Adipose tissue (tissue), 3 donors: ENCODE measurements around the gene NARS2. TPM values are rescaled to one million over a fixed set of nuclear protein-coding genes. Genes with fewer than 3 reads are reported as not detected.

Experiments used
- H3K27ac ChIP-seq: one replicate; pipeline ENCODE4 v1.5.1; 2013; ENCODE audit warnings: low read depth, low read length
- WGBS, 3 donors: extraction: QIAGEN DNeasy Blood & Tissue Kit; methylation state at CpG; one replicate each; pipeline ENCODE4 v1.1.7; 2013; 5-methylcytosine and 5-hydroxymethylcytosine counted together
- polyA plus RNA-seq, 3 donors: library from polyadenylated mRNA; stranded (reverse); fragments of 200-250 nt; gene quantifications; one replicate each; pipeline ENCODE4 v1.2.3, GENCODE V29; 2013
- donor health status: healthy with polysubstance abuse.
- donor health status: Bipolar disorder and iron deficiency.
- donor health status: healthy.

NARS2 gene
- polyA plus RNA-seq, 3 donors: 7.2 to 10.2 (median 8.2) TPM

- 45 to 85% (median 57%) methylated on average over 11 of the region's 11 CpGs for WGBS, 3 donors
- no peak overlapping the region for H3K27ac ChIP-seq
Measured at GRCh38 chr11:78427615-78428265, 146.9 kb downstream of the NARS2 start.

GRCh38 chr11:78426845-78427244 lies 147.8 kb downstream of the NARS2 start:
- WGBS, 3 donors: 91 to 100% (median 94%) methylated on average over 1 of the region's 1 CpG
- no peak overlapping the region for H3K27ac ChIP-seq

GRCh38 chr11:78425399-78426070 lies 149.1 kb downstream of the NARS2 start:
- no peak overlapping the region for H3K27ac ChIP-seq
- 42 to 69% (median 44%) methylated on average over 4 of the region's 4 CpGs for WGBS, 3 donors

- 52 to 75% (median 52%) methylated on average over 7 of the region's 7 CpGs for WGBS, 3 donors
- no peak overlapping the region for H3K27ac ChIP-seq
Measured at GRCh38 chr11:78424334-78425270, 150.1 kb downstream of the NARS2 start.

- H3K27ac ChIP-seq: no peak overlapping the region
- 57 to 81% (median 65%) methylated on average over 2 of the region's 2 CpGs for WGBS, 3 donors
Measured at GRCh38 chr11:78423241-78423640, 151.4 kb downstream of the NARS2 start.

- H3K27ac ChIP-seq: no peak overlapping the region
- WGBS, 3 donors: 13 to 32% (median 20%) methylated on average over 9 of the region's 9 CpGs
Measured at GRCh38 chr11:78420796-78421209, 153.9 kb downstream of the NARS2 start.

- H3K27ac ChIP-seq: no peak overlapping the region
- WGBS, 3 donors: 5 to 7% (median 5%) methylated on average over 9 of the region's 9 CpGs
Measured at GRCh38 chr11:78420255-78420764, 154.4 kb downstream of the NARS2 start.

- 19 to 22% (median 19%) methylated on average over 5 of the region's 5 CpGs for WGBS, 3 donors
- H3K27ac ChIP-seq: no peak overlapping the region
Measured at GRCh38 chr11:78419327-78419726, 155.3 kb downstream of the NARS2 start.

- 33 to 40% (median 38%) methylated on average over 11 of the region's 11 CpGs for WGBS, 3 donors
- H3K27ac ChIP-seq: peak overlapping the region; percentile 29
Measured at GRCh38 chr11:78418584-78419211, 156.0 kb downstream of the NARS2 start.

GRCh38 chr11:78417888-78418583 lies 156.6 kb downstream of the NARS2 start:
- 0 to 1% (median 1%) methylated on average over 51 to 65 of the region's 68 CpGs for WGBS, 3 donors
- H3K27ac ChIP-seq: peak overlapping the region; percentile 55

- peak within 1 kb of the TSS; percentile 96 for H3K27ac ChIP-seq
- WGBS, 3 donors: 1% methylated on average over 46 to 93 of the region's 93 CpGs
Measured at GRCh38 chr11:78417175-78417887, 157.3 kb downstream of the NARS2 start, which contains the start of gene GAB2. Gene GAB2 (minus strand): TSS chr11:78417820. CDS start chr11:78417720, 100 bp downstream.

GRCh38 chr11:78416285-78417174 lies 158.1 kb downstream of the NARS2 start:
- WGBS, 3 donors: 1% methylated on average over 38 of the region's 38 CpGs
- H3K27ac ChIP-seq: peak overlapping the region; percentile 96

GRCh38 chr11:78415338-78415737 lies 159.3 kb downstream of the NARS2 start:
- WGBS, 3 donors: 67 to 81% (median 68%) methylated on average over 4 of the region's 4 CpGs
- H3K27ac ChIP-seq: no peak overlapping the region

- 89 to 92% (median 90%) methylated on average over 14 of the region's 14 CpGs for WGBS, 3 donors
- no peak overlapping the region for H3K27ac ChIP-seq
Measured at GRCh38 chr11:78414321-78415051, 160.2 kb downstream of the NARS2 start.

GRCh38 chr11:78408619-78409018 lies 166.0 kb downstream of the NARS2 start:
- WGBS, 3 donors: 98 to 100% (median 99%) methylated on average over 3 of the region's 3 CpGs

More at GRCh38 chr11:78408619-78409018, 166.0 kb downstream of the NARS2 start:
- H3K27ac ChIP-seq: no peak overlapping the region
